ENCODE measurements around the gene SPAG16. TPM values are rescaled to one million over a fixed set of nuclear protein-coding genes. Genes with fewer than 3 reads are reported as not detected.

The SPAG16 gene
- total RNA-seq, 1 experiment from 2014 or later = 17.3 TPM

DNA sequence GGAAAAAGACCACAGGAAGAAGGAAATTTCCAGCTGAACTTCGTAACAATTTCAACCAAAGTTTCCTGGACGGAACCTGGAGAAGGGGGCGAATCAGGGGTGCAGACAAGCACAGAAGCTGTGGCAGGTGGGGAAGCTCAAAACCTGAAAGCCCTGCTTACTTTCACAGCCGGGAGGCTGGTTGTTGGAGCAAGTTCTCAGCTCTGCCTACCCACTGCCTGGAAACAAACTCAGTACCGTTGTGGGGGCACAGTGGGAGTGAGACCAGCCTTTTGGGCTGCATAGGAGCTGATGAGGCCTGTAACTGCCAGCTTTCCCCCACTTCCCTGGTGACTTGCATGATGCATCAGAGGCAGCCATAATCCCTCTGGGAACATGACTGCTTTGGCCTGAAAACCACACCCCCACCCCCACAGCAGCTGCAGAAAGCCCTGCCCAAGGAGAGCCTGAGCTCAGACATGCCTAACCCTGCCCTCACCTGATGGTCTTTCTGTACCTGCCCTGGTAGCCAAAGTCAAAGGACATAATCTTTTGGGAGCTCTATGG is 919.6 kb downstream of the SPAG16 start:
- H3K14ac ChIP-seq (ENCODE audit: insufficient read depth, low read length) = no peak overlapping the region
- H2AK5ac ChIP-seq (ENCODE audit: insufficient read length, low read length) = no peak overlapping the region
- Mint-ChIP-seq H3K36me3 (ENCODE audit: insufficient read depth in 1 of 3, low read depth in 3 of 3) (no peaks in the 10 kb centered on the region; a peak in 1 of 7 replicates), H3K4me3 (no peak overlapping the region), H3K27ac (peak overlapping the region in 1 of 3 experiments; percentile 87; a peak in 4 of 7 replicates), H3K9me3 (no peaks in the 10 kb centered on the region), H3K4me1 (peaks cover 7 to 9% of the 10 kb centered on the region in 2 experiments), H3K27me3 (ENCODE audit: low read depth) (no peaks in the 10 kb centered on the region)
- no peaks in the 10 kb centered on the region for H3K27me3 ChIP-seq (ENCODE audit: insufficient read depth, low read length)
- DNase-seq = peak; percentile 29
- no peaks in the 10 kb centered on the region for H3K79me1 ChIP-seq (ENCODE audit: insufficient read depth, low read depth, low read length, poor library complexity, severe bottlenecking)
- H3K9me3 ChIP-seq (ENCODE audit: control insufficient read depth, low read depth, low read length) = no peaks in the 10 kb centered on the region
- no peaks in the 10 kb centered on the region for H3K4me1 ChIP-seq (ENCODE audit: insufficient read depth, low read length)
- H4K8ac ChIP-seq (replicated peaks; ENCODE audit: insufficient read length, low read depth, low read length) = no peak overlapping the region
- no peak overlapping the region for H4K91ac ChIP-seq (ENCODE audit: insufficient read length, low read depth, low read length)
- no peak overlapping the region for H2BK15ac ChIP-seq (ENCODE audit: low read depth, low read length)
- H3K9ac ChIP-seq (ENCODE audit: extremely low read depth, insufficient read length, low read length) = no peak overlapping the region
- H4K20me1 ChIP-seq (ENCODE audit: control insufficient read depth, insufficient read depth, insufficient read length) = no peaks in the 10 kb centered on the region
- no peak overlapping the region for H3K4me2 ChIP-seq (ENCODE audit: insufficient read depth, insufficient read length, low read length)
- no peak overlapping the region for H2BK20ac ChIP-seq (ENCODE audit: low read depth, low read length, poor library complexity, severe bottlenecking)
- no peak overlapping the region for H4K5ac ChIP-seq (ENCODE audit: insufficient read length, low read depth, low read length)
- H3K18ac ChIP-seq (ENCODE audit: insufficient read length, low read depth, low read length) = no peak overlapping the region
- no peak overlapping the region for H2AFZ ChIP-seq (ENCODE audit: low read length)
- H3T11ph ChIP-seq (ENCODE audit: low read length) = no peak overlapping the region
- no peak overlapping the region for H2BK120ac ChIP-seq (ENCODE audit: low read depth, low read length, poor library complexity, severe bottlenecking)
- no peak overlapping the region for H3K23ac ChIP-seq (ENCODE audit: insufficient read length, low read depth, low read length)
- no peak overlapping the region for H3K56ac ChIP-seq (ENCODE audit: insufficient read length, low read depth, low read length)
- TF ChIP-seq, protein P1, sequence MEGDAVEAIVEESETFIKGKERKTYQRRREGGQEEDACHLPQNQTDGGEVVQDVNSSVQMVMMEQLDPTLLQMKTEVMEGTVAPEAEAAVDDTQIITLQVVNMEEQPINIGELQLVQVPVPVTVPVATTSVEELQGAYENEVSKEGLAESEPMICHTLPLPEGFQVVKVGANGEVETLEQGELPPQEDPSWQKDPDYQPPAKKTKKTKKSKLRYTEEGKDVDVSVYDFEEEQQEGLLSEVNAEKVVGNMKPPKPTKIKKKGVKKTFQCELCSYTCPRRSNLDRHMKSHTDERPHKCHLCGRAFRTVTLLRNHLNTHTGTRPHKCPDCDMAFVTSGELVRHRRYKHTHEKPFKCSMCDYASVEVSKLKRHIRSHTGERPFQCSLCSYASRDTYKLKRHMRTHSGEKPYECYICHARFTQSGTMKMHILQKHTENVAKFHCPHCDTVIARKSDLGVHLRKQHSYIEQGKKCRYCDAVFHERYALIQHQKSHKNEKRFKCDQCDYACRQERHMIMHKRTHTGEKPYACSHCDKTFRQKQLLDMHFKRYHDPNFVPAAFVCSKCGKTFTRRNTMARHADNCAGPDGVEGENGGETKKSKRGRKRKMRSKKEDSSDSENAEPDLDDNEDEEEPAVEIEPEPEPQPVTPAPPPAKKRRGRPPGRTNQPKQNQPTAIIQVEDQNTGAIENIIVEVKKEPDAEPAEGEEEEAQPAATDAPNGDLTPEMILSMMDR (conservative IDR thresholded peaks at IDR 0.05) = no peak
- H3K79me2 ChIP-seq (ENCODE audit: insufficient read depth, low read length) = no peaks in the 10 kb centered on the region
- no peaks in the 10 kb centered on the region for H3K23me2 ChIP-seq (ENCODE audit: insufficient read length, low read depth, low read length, poor library complexity, severe bottlenecking)
- H2BK5ac ChIP-seq (ENCODE audit: insufficient read length, low read length) = no peak overlapping the region
- no CpG with 5 or more reads among the region's 5 CpGs for WGBS (ENCODE audit: extremely low coverage, insufficient read length, low lambda C conversion rate)
- no peak overlapping the region for H3K4ac ChIP-seq (ENCODE audit: low read depth, low read length)
- no peak overlapping the region for H3K27ac ChIP-seq (ENCODE audit: insufficient read length, low read depth, low read length)
- H2BK12ac ChIP-seq (ENCODE audit: insufficient read length, low read depth, low read length) = no peak overlapping the region

All from H9 (cell line).